Choroid plexus epithelial cell (primary cell): ENCODE measurements around the gene KLK6.

ENCODE experiments used
- DNase-seq: peaks from one replicate; pipeline ENCODE4 v3.0.0-alpha.2; 2010; ENCODE audit warnings: low read depth
- H3K4me3 ChIP-seq: 2 replicates; pipeline ENCODE4 v1.5.1; 2011; ENCODE audit warnings: low read depth, mild to moderate bottlenecking, control low read depth, low read length, moderate library complexity
- CTCF ChIP-seq: conservative IDR thresholded peaks from 2 replicates; pipeline ENCODE4 v1.5.1; 2011; ENCODE audit warnings: low read depth, mild to moderate bottlenecking, control low read depth, inconsistent platforms, low read length, moderate library complexity

KLK6 gene

GRCh38 chr19:51010066-51010795, 40.8 kb upstream of the KLK6 start:
- no peak overlapping the region for H3K4me3 ChIP-seq
- no peak for TF ChIP-seq CTCF
- no peak for DNase-seq

- no peak for DNase-seq
- H3K4me3 ChIP-seq: no peak overlapping the region
- TF ChIP-seq CTCF: no peak
These were observed 39.9 kb upstream of the KLK6 start for GRCh38 chr19:51009061-51009891.

- no peak for DNase-seq
- no peak overlapping the region for H3K4me3 ChIP-seq
- TF ChIP-seq CTCF: no peak
These were observed 38.1 kb upstream of the KLK6 start for GRCh38 chr19:51007488-51007887.

GRCh38 chr19:51006406-51006805, 37.0 kb upstream of the KLK6 start:
- DNase-seq: no peak
- no peak for TF ChIP-seq CTCF
- no peak overlapping the region for H3K4me3 ChIP-seq

GRCh38 chr19:51005248-51005647, 35.9 kb upstream of the KLK6 start:
- TF ChIP-seq CTCF: no peak

GRCh38 chr19:51003316-51003715, 33.9 kb upstream of the KLK6 start:
- H3K4me3 ChIP-seq: no peak overlapping the region
- TF ChIP-seq CTCF: no peak
- DNase-seq: no peak

More at GRCh38 chr19:51005248-51005647, 35.9 kb upstream of the KLK6 start:
- H3K4me3 ChIP-seq: no peak overlapping the region
- no peak for DNase-seq
